HG02840 (cell line): ENCODE data around the gene SF3A2.
A peak's percentile ranks its signal among the peaks of the same experiment; 100 is the strongest.

Experiments
- ATAC-seq: cut with Tn5 transposase; IDR thresholded peaks from one replicate; pipeline ENCODE4 v1.9.1; 2021; ENCODE audit warnings: mild to moderate bottlenecking, moderate library complexity, moderate number of reproducible peaks; ENCODE audit not compliant: unreplicated experiment, low FRiP score

Gene SF3A2

DNA sequence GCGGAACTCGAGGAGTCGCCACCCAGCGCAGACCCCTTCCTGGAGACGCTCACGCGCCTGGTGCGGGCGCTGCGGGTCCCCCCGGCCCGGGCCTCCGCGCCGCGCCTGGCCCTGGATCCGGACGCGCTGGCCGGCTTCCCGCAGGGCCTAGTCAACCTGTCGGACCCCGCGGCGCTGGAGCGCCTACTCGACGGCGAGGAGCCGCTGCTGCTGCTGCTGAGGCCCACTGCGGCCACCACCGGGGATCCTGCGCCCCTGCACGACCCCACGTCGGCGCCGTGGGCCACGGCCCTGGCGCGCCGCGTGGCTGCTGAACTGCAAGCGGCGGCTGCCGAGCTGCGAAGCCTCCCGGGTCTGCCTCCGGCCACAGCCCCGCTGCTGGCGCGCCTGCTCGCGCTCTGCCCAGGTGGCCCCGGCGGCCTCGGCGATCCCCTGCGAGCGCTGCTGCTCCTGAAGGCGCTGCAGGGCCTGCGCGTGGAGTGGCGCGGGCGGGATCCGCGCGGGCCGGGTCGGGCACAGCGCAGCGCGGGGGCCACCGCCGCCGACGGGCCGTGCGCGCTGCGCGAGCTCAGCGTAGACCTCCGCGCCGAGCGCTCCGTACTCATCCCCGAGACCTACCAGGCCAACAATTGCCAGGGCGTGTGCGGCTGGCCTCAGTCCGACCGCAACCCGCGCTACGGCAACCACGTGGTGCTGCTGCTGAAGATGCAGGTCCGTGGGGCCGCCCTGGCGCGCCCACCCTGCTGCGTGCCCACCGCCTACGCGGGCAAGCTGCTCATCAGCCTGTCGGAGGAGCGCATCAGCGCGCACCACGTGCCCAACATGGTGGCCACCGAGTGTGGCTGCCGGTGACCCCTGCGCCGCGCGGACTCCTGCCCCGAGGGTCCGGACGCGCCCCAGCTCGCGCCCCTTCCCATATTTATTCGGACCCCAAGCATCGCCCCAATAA is 14.8 kb downstream of the SF3A2 start:
- ATAC-seq: no peak

DNA sequence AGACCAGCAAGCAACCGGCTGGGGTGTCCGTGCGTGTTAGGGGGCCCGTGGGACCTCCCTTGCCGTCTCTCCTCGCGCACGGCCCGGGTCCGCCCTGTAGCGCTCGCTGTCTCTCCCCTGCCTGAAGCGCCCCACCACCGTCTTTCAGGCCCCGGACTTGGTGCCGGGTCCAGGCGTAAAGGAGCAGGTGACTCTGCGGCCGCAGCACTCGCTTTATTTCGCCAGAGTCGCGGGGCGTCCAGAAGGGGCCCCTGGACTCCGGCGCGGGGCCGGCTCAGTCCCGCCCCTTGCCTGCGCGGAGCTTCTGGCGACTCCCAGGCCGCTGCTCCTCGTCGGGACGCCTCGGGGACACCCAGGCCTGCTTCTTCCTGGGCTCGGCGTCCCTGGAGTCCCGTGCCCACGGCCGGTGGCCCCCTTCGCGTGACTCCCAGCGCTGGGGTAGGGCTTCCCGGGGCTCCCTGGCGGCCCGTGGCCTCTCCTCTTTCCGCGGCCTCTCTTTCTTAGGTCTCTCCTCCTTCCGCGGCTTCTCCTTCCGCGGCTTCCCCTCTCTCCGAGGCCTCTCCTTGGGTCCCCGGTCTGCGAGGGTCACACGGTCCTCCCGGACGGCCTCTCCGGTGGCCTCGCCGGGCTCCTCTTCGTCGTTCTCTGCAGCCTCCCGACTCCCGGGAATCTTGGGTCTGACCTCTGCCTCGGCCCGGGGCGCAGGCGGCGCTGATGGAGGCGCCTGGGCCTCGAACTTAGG is 15.6 kb downstream of the SF3A2 start:
- no peak for ATAC-seq

- ATAC-seq: no peak
These were observed 16.1 kb downstream of the SF3A2 start for GRCh38 chr19:2252797-2253105.

- no peak for ATAC-seq
These were observed 16.8 kb downstream of the SF3A2 start for GRCh38 chr19:2253106-2254063.

- ATAC-seq: no peak
These were observed 17.6 kb downstream of the SF3A2 start for GRCh38 chr19:2254064-2254872.

- no peak for ATAC-seq
These were observed 18.7 kb downstream of the SF3A2 start for GRCh38 chr19:2255112-2255845.

GRCh38 chr19:2255982-2256685 is 19.5 kb downstream of the SF3A2 start, which contains the start of gene JSRP1:
Gene JSRP1 (minus strand): TSS chr19:2256417. CDS start chr19:2255314, 1,103 bp downstream.
- no peak for ATAC-seq

DNA sequence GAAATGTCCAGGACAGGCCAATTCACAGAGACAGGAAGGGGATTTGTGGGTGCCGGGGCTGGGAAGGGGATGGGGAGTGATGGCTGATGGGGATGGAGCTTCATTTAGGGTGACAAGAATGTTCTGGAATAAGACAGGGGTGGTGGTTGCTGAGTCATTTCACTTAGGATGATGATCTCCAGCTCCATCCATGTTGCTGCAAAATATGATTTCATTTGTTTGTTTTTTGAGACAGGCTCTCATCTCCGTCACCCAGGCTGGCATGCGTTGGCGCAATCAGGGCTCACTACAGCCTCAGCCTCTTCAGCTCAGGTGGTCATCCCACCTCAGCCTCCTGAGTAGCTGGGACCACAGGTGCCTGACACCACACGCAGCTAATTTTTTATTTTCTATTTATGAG is 22.7 kb downstream of the SF3A2 start:
- no peak for ATAC-seq

- ATAC-seq: no peak
These were observed 23.7 kb downstream of the SF3A2 start for GRCh38 chr19:2260341-2260805.

DNA sequence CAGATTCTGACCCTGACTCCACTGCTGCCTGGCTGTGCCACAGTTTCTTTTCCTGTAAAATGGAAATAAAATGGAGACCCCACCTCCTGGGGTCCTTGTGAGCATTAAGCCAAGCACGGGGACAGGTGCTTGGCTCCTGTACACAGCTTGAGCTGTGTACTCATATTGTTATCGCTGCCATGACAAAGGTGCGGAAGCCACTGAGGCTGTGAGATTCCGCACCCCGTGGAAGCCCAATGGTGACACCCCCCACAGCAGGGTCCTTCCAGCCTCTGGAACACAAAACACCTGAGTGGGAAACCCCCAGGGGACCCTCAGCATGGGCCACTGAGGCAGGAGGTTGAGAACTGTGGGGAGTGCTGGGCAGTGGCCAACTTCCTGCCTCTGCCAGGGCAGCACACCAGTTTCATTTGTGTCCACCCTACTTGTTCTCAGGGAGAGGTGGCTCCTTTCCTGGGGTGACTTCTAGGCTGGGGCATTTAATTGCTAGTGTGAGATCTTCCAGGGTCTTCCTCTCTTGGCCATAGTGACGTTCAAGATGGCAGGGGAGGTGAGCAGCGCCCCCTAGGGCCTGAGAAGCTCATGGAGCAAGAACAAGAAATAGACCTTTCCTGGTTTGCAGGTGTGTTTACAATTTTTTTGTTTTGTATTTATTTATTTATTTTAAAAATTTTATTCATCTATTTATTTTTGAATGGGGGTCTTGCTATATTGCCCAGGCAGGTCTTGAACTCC is 25.0 kb downstream of the SF3A2 start:
- no peak for ATAC-seq

DNA sequence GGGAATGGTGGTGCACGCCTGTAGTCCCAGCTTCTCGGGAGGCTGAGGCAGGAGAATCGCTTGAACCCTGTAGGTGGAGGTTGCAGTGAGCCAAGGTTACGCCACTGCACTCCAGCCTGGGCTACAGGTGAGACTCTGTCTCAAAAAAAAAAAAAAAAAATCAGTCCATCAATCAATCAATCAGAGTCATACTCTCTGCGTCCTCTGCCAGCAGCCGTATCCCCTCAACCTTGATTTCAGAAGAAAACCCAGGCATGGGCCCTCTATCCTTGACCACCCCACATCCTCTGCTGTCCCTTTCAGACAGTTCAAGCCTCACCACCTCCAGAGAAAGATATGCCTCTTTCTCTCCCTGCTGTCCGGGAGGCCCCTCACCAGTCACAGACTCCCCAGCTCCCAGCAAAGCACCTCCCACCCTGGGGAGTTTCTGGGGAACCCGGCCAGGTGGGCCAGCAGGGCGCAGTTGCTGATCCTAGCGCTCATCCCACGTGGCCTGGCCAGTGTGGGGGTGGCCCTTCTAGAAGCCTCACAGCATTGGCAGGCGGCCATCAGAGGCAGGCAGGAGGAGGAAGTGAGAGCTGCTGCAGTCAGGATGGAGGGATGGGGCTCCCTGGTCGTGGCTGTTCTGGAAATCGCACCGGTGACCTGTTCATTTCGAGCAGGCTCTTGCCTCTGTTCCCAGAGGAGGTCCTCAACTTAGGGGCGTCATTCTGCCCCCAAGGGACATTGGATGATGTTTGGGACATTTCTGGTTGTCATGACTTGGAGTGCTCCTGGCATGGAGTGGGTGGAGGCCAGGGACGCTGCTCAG is 29.8 kb downstream of the SF3A2 start:
- no peak for ATAC-seq

DNA sequence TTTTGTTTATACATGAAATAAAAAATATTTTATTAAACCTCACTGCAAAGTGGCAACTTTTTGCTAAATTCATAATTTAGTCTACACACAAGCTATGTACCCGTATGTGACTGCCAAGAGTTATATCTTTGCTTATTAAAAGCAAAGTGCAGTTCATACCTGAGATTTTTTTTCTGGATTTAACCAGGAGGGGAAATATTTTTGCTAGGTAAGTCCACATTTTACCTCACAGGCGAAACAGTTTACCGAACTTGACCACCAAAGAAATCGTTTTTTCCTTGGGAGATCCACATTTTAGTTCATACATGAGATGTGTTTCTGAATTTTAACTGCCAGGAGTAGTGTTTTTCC is 31.8 kb downstream of the SF3A2 start:
- no peak for ATAC-seq

GRCh38 chr19:2268861-2269243 is 32.2 kb downstream of the SF3A2 start:
- ATAC-seq: no peak

GRCh38 chr19:2269244-2270156 is 32.9 kb downstream of the SF3A2 start:
- ATAC-seq: peak; percentile 55

GRCh38 chr19:2270157-2270422 is 33.5 kb downstream of the SF3A2 start:
- no peak for ATAC-seq
